T-helper 1 cell treated with Interleukin-12 subunit alpha and Interleukin-12 subunit beta and Interleukin-4 antibody, amounts not matched to agents 30 μg/mL and 1 μg/mL, for 36 hours (primary cell): Measurements from ENCODE around the gene DTWD2.

ENCODE experiments used
- H3K27ac Mint-ChIP-seq: one replicate; pipeline ENCODE4 v1.8.0; 2021; ENCODE audit warnings: mild to moderate bottlenecking, mixed read lengths
- H3K27me3 Mint-ChIP-seq: one replicate; pipeline ENCODE4 v1.8.0; 2021; ENCODE audit warnings: low read depth, mixed read lengths
- H3K36me3 Mint-ChIP-seq: one replicate; pipeline ENCODE4 v1.8.0; 2021; ENCODE audit warnings: low read depth, mixed read lengths
- H3K4me1 Mint-ChIP-seq: one replicate; pipeline ENCODE4 v1.8.0; 2021; ENCODE audit warnings: low read depth, mixed read lengths
- H3K4me3 Mint-ChIP-seq: one replicate; pipeline ENCODE4 v1.8.0; 2021; ENCODE audit warnings: mild to moderate bottlenecking, moderate library complexity, mixed read lengths
- H3K9me3 Mint-ChIP-seq: one replicate; pipeline ENCODE4 v1.8.0; 2021; ENCODE audit warnings: mixed read lengths

Gene DTWD2

DNA sequence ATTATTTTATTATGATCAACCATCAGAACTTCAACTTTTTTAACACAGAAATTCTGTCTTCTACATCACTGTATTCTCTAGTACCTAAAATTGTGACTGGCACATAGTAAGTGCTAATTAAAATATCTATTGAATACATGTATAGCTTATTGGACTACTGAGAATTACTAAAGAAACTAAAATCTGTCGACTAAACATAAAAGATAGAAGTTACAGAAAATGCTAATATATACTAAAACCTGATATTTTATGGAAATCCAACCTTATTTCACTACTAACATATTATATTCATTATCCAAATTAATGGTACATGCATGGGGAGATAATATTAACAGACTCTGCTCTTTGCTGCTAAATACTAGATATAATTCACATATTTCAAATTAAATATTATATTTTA is 153.6 kb downstream of the DTWD2 start:
- no peaks in the 10 kb centered on the region for H3K4me1 Mint-ChIP-seq
- H3K27me3 Mint-ChIP-seq = no peaks in the 10 kb centered on the region
- H3K27ac Mint-ChIP-seq = no peak overlapping the region
- no peak overlapping the region for H3K4me3 Mint-ChIP-seq
- H3K36me3 Mint-ChIP-seq = no peaks in the 10 kb centered on the region
- no peaks in the 10 kb centered on the region for H3K9me3 Mint-ChIP-seq

- no peaks in the 10 kb centered on the region for H3K27me3 Mint-ChIP-seq
- no peaks in the 10 kb centered on the region for H3K4me1 Mint-ChIP-seq
- no peaks in the 10 kb centered on the region for H3K9me3 Mint-ChIP-seq
- no peak overlapping the region for H3K4me3 Mint-ChIP-seq
- no peak overlapping the region for H3K27ac Mint-ChIP-seq
- no peaks in the 10 kb centered on the region for H3K36me3 Mint-ChIP-seq
Measured at GRCh38 chr5:118832974-118833373, 155.4 kb downstream of the DTWD2 start.

- H3K27ac Mint-ChIP-seq = no peak overlapping the region
Measured at GRCh38 chr5:118825226-118825625, 163.1 kb downstream of the DTWD2 start.

GRCh38 chr5:118818604-118819003 is 169.7 kb downstream of the DTWD2 start:
- Mint-ChIP-seq H3K4me1 (no peaks in the 10 kb centered on the region), H3K36me3 (no peaks in the 10 kb centered on the region), H3K27ac (no peak overlapping the region)

More at GRCh38 chr5:118825226-118825625, 163.1 kb downstream of the DTWD2 start:
- Mint-ChIP-seq H3K36me3 (no peaks in the 10 kb centered on the region), H3K4me1 (no peaks in the 10 kb centered on the region), H3K27me3 (no peaks in the 10 kb centered on the region), H3K4me3 (no peak overlapping the region), H3K9me3 (no peaks in the 10 kb centered on the region)

DNA sequence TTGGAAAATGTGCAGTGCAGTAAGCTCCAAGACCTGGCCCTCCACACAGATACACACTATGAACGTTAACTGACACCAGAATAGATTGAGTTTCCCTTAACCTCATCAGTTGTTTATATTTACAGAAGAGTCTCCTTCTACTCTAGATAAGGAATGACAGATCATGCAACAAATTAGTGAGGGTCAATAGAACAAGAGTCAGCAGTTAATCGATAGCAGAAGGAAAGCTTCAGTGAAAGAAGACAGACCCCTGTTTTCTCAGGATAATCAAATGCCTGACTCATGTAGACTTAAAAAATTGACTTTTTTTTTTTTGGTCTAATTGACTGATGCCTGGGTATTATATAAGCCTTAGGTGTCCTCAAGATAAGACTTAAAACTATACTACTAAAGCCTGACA is 179.9 kb downstream of the DTWD2 start:
- no peak overlapping the region for H3K27ac Mint-ChIP-seq
- H3K27me3 Mint-ChIP-seq = no peaks in the 10 kb centered on the region
- no peaks in the 10 kb centered on the region for H3K4me1 Mint-ChIP-seq
- no peak overlapping the region for H3K4me3 Mint-ChIP-seq
- H3K36me3 Mint-ChIP-seq = no peaks in the 10 kb centered on the region
- no peaks in the 10 kb centered on the region for H3K9me3 Mint-ChIP-seq

More at GRCh38 chr5:118818604-118819003, 169.7 kb downstream of the DTWD2 start:
- Mint-ChIP-seq H3K9me3 (no peaks in the 10 kb centered on the region), H3K27me3 (no peaks in the 10 kb centered on the region), H3K4me3 (no peak overlapping the region)

DNA sequence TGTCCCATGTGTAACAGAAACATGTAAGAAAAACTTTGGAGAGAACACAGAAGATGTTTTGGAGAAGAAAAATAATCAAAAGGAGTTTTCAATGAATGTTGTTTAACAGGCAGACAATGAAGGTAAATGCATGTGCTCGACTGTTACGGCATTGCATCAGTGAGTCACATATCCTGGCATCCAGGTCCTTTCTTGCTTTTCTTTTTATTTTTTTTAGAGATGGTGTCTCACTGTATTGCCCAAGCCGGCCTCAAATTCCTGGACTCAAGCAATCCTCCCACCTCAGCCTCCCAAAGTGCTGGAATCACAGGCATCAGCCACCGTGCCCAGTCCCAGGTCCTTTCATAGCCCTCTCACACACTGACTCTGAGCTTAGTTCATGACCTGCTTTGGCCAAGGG is 181.8 kb downstream of the DTWD2 start:
- H3K9me3 Mint-ChIP-seq = no peaks in the 10 kb centered on the region
- no peaks in the 10 kb centered on the region for H3K4me1 Mint-ChIP-seq
- H3K27ac Mint-ChIP-seq = no peak overlapping the region
- no peaks in the 10 kb centered on the region for H3K27me3 Mint-ChIP-seq
- no peak overlapping the region for H3K4me3 Mint-ChIP-seq
- H3K36me3 Mint-ChIP-seq = no peaks in the 10 kb centered on the region

DNA sequence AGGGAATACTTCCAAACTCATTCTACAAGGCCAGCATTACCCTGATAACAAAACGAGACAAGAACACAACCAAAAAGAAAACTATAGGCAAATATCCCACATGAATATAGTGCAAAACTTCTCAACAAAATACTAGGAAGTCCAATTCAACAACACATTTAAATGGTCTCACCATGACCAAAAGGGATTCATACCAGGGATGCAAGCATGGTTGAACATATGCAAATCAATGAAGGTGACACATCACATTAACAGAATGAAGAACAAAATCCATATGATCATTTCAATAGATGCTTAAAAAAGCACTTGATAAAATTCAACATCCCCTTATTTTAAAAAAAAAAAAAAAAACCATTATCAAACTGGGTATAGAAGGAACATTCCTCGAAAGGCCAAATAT is 186.0 kb downstream of the DTWD2 start:
- Mint-ChIP-seq H3K27me3 (no peaks in the 10 kb centered on the region), H3K27ac (no peak overlapping the region), H3K4me3 (no peak overlapping the region), H3K9me3 (no peaks in the 10 kb centered on the region), H3K36me3 (no peaks in the 10 kb centered on the region), H3K4me1 (no peaks in the 10 kb centered on the region)

- Mint-ChIP-seq H3K36me3 (no peaks in the 10 kb centered on the region), H3K4me3 (no peak overlapping the region), H3K4me1 (no peaks in the 10 kb centered on the region), H3K27ac (no peak overlapping the region), H3K27me3 (no peaks in the 10 kb centered on the region), H3K9me3 (no peaks in the 10 kb centered on the region)
Measured at GRCh38 chr5:118796081-118796480, 192.3 kb downstream of the DTWD2 start.

DNA sequence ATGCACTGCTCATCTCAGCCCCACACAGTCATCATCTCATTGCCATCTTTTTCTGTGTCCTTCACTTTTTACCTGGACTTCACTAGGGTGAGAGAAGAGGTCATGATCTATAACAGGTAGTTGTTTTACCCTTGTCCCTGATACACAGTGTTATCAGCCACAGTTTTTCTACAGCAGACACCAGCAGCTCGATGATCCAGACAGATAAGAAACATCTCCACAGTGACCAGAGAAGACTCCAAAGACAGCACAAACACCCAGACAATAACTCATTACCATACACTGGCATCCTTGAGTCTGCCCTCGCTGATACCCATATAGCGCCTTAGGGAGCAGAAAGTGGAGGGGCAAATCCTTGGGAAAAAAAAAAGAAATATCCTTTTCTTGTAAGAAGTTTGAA is 194.1 kb downstream of the DTWD2 start:
- Mint-ChIP-seq H3K9me3 (no peaks in the 10 kb centered on the region), H3K36me3 (no peaks in the 10 kb centered on the region), H3K27me3 (no peaks in the 10 kb centered on the region), H3K4me3 (no peak overlapping the region), H3K4me1 (no peaks in the 10 kb centered on the region), H3K27ac (no peak overlapping the region)

DNA sequence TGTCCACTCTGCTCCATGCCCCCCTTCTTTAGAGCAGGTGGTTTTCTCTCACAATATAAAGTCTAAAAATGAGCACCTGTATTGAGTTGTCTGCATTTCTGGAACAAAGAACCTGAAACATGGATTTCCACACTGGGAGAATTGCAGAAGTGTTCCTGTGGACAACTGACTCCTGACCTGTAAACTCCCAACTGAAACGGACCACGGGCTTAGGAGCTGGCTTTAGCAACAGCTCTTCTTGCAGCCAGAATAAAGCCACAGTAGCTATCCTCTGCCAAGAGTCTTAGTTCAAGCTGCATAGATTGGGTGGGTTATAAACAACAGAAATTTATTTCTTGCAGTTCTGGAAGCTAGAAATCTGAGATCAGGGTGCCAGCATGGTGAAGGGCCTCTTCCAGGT is 194.7 kb downstream of the DTWD2 start:
- no peaks in the 10 kb centered on the region for H3K4me1 Mint-ChIP-seq

DNA sequence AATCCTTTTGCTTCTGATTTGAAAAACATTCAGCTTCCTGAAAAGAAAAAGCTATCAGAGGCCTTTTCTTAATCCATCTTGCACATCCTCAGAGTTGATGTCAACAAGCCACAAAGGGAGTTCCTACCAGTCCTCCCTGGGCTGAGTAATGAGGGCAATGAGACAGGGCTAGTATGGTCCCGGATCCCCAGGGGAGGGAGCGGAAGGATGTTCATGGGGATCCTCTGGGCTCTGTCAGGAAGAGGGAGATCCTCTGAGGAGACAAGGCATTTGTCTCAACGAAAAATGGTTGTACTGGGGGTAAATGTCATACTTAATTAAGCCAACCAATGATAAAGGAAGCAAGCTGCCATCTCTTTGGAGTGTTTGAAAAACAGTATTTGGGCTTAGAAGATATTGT is 195.3 kb downstream of the DTWD2 start:
- Mint-ChIP-seq H3K4me3 (no peak overlapping the region), H3K4me1 (no peaks in the 10 kb centered on the region), H3K27ac (no peak overlapping the region), H3K9me3 (no peaks in the 10 kb centered on the region), H3K27me3 (no peaks in the 10 kb centered on the region), H3K36me3 (no peaks in the 10 kb centered on the region)

More for the DNA sequence above, 194.7 kb downstream of the DTWD2 start:
- Mint-ChIP-seq H3K36me3 (no peaks in the 10 kb centered on the region), H3K27ac (no peak overlapping the region), H3K9me3 (no peaks in the 10 kb centered on the region), H3K27me3 (no peaks in the 10 kb centered on the region), H3K4me3 (no peak overlapping the region)

DNA sequence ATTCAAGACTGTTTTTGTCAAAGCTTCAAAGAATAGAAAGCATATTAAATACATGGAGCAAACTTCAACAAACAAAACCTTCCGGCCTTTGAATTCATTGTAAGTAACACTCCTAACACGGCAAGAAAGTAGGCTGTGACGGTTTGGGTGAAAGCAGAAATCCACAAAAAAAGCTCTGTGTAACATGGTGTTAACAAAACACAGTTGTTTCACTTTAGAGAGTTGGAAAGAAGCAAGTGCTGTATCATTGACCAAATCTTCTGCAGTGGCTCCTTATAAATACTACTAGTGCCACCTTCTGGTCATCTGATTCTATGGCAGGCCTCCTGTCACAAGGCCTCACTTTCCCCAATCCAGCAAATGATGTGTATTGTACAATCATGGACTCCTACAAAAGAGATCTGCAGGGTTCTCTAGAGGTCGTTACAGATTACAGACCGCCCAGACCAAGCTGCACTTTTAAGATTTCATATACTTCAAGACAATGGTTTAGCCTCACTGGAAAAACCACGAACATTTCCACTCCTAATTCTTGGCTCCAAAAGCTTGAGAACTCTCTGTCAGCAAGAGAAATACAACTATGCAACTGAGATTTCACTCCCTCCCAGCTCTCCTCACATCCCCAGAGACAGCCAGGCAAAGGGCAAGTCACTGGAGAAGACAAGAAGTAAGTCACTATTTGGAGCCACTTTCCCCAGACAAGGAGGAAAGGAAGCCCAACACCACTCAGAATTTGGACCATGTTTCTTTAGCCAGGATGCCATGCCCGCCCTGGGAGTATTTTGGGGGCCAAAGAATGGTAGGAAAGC is 196.2 kb downstream of the DTWD2 start:
- H3K4me1 Mint-ChIP-seq = no peaks in the 10 kb centered on the region
- H3K9me3 Mint-ChIP-seq = no peaks in the 10 kb centered on the region
- H3K36me3 Mint-ChIP-seq = no peaks in the 10 kb centered on the region
- no peak overlapping the region for H3K4me3 Mint-ChIP-seq
- H3K27me3 Mint-ChIP-seq = no peaks in the 10 kb centered on the region
- H3K27ac Mint-ChIP-seq = no peak overlapping the region

- no peak overlapping the region for H3K27ac Mint-ChIP-seq
- no peak overlapping the region for H3K4me3 Mint-ChIP-seq
- no peaks in the 10 kb centered on the region for H3K36me3 Mint-ChIP-seq
- no peaks in the 10 kb centered on the region for H3K4me1 Mint-ChIP-seq
- no peaks in the 10 kb centered on the region for H3K9me3 Mint-ChIP-seq
- H3K27me3 Mint-ChIP-seq = no peaks in the 10 kb centered on the region
Measured at GRCh38 chr5:118789366-118789765, 199.0 kb downstream of the DTWD2 start.

DNA sequence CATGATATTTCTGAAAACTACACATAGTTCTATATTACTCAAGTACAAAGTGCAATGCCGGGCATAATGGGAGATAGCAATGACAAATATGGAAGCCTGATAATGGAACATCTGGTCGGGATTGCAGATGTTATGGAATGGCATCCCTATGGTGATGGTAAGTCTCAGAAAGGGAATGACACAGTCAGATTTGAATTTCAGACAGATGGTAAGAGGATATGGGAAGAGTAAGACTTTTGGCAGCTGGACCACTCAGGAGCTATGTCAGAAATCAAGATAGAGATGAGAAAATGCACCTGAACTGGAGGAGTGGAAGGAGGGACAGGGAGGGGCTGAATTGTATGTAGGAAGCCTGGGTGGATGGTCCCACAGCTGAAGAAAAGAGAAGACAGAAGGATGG is 200.0 kb downstream of the DTWD2 start:
- no peaks in the 10 kb centered on the region for H3K36me3 Mint-ChIP-seq
- H3K9me3 Mint-ChIP-seq = no peaks in the 10 kb centered on the region
- no peaks in the 10 kb centered on the region for H3K4me1 Mint-ChIP-seq
- H3K27me3 Mint-ChIP-seq = no peaks in the 10 kb centered on the region
- no peak overlapping the region for H3K4me3 Mint-ChIP-seq
- no peak overlapping the region for H3K27ac Mint-ChIP-seq
